Stimulated activated CD4-positive, alpha-beta T cell treated with anti-CD3 and anti-CD28 coated beads, TNF-alpha, amount 100 ng/mL, for 1 hour (primary cell): ENCODE results near the gene TMEM144.

Experiments used
- DNase-seq, 3 donors: peaks; one replicate each; pipeline ENCODE4 v3.0.0-alpha.2; 2020; ENCODE audit warnings: low read depth in 3 of 3, low spot score in 1 of 3

Gene TMEM144

GRCh38 chr4:158209825-158210807, at the start of gene TMEM144:
Gene TMEM144, plus strand, starts transcription at chr4:158210486. Its CDS starts 2,182 bp downstream, at chr4:158212668.
- DNase-seq = peak in 1 of 3 donors; percentile 22

- no peak for DNase-seq
Observed at GRCh38 chr4:158161551-158162354, 48.5 kb upstream of the TMEM144 start.

GRCh38 chr4:158162631-158163030, 47.7 kb upstream of the TMEM144 start:
- no peak for DNase-seq

GRCh38 chr4:158163941-158164767, 46.1 kb upstream of the TMEM144 start:
- no peak for DNase-seq

- no peak for DNase-seq
Observed at GRCh38 chr4:158164768-158165213, 45.5 kb upstream of the TMEM144 start.

GRCh38 chr4:158166701-158167100, 43.6 kb upstream of the TMEM144 start:
- no peak for DNase-seq

GRCh38 chr4:158168606-158169005, 41.7 kb upstream of the TMEM144 start:
- no peak for DNase-seq

GRCh38 chr4:158169506-158169905, 40.8 kb upstream of the TMEM144 start:
- DNase-seq = no peak

- no peak for DNase-seq
Observed at GRCh38 chr4:158169931-158170690, 40.2 kb upstream of the TMEM144 start.

- DNase-seq = no peak
Observed at GRCh38 chr4:158170691-158171561, 39.4 kb upstream of the TMEM144 start.

GRCh38 chr4:158172261-158173258, 37.7 kb upstream of the TMEM144 start, which contains the start of gene GASK1B:
Gene GASK1B, minus strand, starts transcription at chr4:158173025. Its CDS starts 1,650 bp downstream, at chr4:158171375.
- no peak for DNase-seq

GRCh38 chr4:158176108-158176507, 34.2 kb upstream of the TMEM144 start:
- DNase-seq = no peak

- no peak for DNase-seq
Observed at GRCh38 chr4:158176776-158177175, 33.5 kb upstream of the TMEM144 start.

GRCh38 chr4:158179465-158179864, 30.8 kb upstream of the TMEM144 start:
- no peak for DNase-seq

- no peak for DNase-seq
Observed at GRCh38 chr4:158181906-158182305, 28.4 kb upstream of the TMEM144 start.

GRCh38 chr4:158182736-158183135, 27.6 kb upstream of the TMEM144 start:
- DNase-seq = no peak

GRCh38 chr4:158186815-158187214, 23.5 kb upstream of the TMEM144 start:
- no peak for DNase-seq

GRCh38 chr4:158189422-158189821, 20.9 kb upstream of the TMEM144 start:
- DNase-seq = no peak
